ENCODE measurements around the gene HPCA.

DNA sequence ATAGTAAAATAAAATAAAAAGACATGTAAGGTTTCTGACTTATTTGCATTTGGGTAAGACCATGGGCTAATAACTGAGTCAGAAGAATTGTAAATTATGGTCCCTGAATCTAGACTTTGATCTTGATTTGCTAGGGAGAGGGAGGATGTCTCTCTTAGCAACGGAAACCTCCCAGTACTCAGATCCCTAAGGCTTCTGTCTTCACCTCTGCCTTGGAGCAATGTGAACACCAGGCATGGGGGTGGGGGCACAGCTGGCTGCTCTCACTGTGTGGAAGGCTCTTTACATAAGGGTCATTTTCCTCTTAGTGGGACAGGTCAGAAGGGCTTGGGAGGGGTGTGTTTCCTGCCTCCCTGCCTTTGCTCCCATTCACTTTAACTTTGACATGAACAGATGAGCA is 31.9 kb downstream of the HPCA start:
- TF ChIP-seq POLR2A (IDR thresholded peaks at IDR 0.05; ENCODE audit: low read depth, low read length) (no peak), FOS (IDR thresholded peaks at IDR 0.05; ENCODE audit: borderline replicate concordance, insufficient read depth, low read length) (no peak), EZH2 (IDR thresholded peaks at IDR 0.05; ENCODE audit: borderline replicate concordance, low read depth, low read length, severe bottlenecking) (no peak), POLR2AphosphoS5 (IDR thresholded peaks at IDR 0.05; ENCODE audit: insufficient read depth, low read depth, low read length) (no peak)
- TF ChIP-seq, protein P1, sequence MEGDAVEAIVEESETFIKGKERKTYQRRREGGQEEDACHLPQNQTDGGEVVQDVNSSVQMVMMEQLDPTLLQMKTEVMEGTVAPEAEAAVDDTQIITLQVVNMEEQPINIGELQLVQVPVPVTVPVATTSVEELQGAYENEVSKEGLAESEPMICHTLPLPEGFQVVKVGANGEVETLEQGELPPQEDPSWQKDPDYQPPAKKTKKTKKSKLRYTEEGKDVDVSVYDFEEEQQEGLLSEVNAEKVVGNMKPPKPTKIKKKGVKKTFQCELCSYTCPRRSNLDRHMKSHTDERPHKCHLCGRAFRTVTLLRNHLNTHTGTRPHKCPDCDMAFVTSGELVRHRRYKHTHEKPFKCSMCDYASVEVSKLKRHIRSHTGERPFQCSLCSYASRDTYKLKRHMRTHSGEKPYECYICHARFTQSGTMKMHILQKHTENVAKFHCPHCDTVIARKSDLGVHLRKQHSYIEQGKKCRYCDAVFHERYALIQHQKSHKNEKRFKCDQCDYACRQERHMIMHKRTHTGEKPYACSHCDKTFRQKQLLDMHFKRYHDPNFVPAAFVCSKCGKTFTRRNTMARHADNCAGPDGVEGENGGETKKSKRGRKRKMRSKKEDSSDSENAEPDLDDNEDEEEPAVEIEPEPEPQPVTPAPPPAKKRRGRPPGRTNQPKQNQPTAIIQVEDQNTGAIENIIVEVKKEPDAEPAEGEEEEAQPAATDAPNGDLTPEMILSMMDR (IDR thresholded peaks at IDR 0.05; ENCODE audit: extremely low read depth in 1 of 2, insufficient read depth in 1 of 2, low read depth in 1 of 2, low read length in 2 of 2): no peak

Measured in endothelial cell of umbilical vein (primary cell).